8988T (cell line): ENCODE data around the gene BTBD2.
A peak's percentile ranks its signal among the peaks of the same experiment; 100 is the strongest.

Source experiments
- DNase-seq: peaks from one replicate; pipeline ENCODE4 v3.0.0; 2011

The BTBD2 gene

DNA sequence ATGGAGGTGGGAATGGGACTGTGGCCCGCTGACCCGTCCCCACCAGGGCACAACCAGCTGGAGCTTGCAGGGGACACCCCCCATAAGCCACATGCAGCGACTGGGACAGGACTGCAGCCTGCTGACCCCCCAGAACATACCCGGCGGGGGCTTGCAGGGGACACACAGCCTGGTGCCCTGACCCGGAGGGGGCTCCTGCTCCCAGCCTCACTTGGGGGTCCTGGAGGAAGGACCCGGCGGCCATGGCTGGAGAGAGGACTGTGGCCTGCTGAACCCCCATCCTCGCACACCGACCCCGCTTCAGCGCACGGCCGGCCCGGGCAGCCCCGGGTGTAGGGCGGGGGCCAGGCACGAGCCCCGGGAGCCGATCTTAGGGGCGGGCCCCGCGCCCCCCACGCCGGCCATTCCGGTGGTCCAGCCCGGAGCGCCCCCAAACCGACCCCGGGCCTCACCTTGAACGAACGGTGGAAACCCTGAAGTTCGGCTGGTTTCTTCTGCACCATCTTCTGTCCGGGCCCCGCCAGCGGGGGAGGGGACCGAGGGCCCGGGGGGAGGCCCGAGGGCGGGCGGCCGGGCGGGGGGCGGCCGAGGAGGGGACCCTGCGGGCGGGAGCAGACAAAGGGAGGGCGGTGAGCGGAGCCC lies 35.0 kb upstream of the BTBD2 start:
- peak; percentile 32 for DNase-seq

DNA sequence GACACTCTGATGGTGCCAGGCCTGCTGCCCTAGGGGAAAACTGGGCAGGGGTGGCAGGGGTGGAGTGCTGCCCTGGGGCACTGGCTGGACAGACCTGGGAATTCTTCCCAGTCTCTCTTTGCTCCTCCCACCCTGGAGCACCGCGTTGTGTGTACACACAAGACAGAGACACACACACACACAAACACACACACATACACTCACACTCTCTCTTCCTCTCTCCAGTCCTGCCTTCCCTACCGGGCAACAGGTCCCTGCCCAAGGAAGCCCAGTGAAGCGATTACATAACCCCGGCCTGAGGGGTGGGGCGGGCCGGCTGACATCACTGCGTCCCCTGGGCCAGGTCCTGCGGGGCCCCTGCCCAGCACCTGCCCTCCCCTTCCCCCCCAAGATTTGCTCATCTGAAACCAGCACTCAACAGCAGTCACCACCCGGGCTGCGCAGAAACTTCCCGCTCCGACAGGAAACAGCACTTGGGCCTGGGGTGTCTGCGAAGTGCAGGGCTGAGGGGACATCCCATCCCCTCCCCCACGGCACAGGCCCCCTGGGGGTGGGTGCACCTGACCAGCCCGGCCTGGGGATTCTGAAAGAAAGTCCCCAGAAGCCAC lies 34.3 kb upstream of the BTBD2 start:
- peak; percentile 57 for DNase-seq

DNA sequence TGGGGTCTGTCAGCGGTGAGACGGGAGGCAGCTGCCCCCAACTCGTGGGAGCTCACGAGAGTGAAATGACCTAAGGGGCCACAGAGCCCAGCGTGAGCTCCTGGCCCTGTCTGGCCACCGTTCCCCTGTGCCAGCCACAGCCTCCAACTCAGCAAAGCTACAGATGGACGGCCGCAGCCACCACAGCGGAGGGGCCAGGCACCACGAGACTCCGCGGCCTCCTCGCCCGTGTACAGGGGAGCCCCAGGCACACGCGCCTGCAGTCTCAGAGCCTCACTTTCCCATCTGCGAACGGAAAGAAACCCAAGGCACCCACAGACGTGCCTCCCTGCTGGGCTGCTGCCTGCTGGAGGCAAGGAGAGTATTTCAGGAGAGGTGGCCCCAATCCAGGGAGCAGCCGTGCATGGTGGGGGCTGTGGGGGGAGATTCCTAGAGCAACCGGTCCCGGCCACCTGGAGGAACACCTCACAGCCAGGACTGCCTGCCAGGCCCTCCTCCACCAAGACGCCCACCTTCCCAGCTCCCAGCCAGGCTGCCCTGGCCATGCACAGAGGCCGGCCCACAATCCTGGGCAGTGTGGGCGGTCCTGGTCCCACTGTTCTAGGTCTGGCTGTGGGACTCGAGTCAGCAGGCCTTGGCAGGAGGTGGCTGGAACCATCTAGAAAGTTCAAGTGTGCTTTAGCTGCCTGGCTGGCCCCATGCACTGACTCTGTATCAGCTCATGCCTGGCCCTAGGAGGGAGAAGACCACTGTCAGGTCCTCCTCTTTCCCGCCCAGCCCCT lies 33.6 kb upstream of the BTBD2 start:
- DNase-seq: peak; percentile 33

DNA sequence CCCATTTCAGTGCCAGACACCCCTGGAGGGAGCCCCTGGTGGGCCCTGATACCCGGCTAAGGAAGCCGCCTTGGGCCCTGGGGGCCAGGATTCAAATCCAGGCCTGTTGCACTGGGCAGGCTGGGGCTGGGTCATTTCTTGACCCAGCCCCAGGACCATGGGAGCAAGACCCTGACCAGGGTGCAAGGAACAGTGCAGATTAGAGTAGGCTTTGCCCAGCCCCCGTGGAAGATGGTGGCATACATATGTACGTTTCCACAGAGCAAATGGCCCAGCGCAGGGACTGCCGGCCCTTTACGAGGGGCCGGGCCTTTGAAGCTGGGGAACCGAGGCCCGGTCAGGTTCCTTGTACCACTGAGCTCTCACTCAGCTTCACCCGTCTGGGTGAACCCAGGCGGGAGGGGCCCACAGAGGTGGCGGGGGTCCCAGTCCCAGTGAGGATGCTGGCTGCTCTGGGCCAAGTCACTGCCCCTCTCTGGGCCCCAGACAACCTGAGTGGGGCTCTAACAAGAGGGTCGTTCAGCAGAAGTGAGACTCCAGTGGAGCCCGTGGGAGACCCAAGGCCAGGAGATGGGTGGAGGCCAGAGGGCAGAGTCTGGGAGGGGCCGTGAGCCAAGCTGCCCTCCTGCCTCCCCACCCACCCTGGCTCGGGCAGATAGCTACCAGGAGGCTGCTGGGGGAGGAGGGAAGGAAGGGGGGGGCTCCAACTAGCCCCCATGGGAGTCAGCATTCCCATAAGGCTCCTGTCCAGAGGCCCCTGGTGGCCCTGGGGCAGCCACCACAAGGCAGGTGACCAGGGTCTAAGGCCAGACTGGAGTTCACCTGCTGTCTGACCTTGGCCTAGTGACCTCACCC lies 32.8 kb upstream of the BTBD2 start:
- DNase-seq: peak; percentile 14

DNA sequence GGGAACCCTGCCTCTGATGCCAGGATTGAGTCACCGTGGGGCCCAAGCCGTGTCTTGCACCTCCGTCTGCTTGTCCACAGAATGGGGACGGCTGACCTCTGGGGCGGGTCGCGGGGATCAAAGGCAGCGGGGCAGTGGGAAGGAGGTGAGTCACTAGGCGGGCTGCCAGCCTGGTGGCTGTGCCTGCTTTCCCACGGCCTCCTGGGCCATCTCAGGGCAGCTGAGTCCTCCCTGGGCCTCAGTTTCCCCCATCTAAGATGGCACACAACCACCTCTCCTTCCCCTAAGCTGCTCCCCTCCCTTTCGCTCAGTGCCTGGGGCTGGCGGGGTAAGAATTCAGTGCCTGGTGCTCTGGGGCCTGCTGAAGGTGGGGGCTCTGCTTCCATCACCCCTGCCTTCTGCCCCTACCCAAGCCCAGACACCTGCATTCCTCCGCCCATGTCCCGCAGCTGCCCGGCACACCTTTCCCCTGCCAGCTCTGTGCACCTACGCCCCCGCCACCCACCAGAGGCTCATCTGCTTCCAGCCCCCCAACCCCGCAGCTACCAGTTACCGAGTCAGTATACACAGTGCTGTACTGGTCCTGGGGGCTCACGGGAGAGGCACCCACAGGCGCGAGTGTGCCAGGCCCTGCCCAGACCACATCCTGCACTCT lies 32.1 kb upstream of the BTBD2 start:
- peak; percentile 26 for DNase-seq

DNA sequence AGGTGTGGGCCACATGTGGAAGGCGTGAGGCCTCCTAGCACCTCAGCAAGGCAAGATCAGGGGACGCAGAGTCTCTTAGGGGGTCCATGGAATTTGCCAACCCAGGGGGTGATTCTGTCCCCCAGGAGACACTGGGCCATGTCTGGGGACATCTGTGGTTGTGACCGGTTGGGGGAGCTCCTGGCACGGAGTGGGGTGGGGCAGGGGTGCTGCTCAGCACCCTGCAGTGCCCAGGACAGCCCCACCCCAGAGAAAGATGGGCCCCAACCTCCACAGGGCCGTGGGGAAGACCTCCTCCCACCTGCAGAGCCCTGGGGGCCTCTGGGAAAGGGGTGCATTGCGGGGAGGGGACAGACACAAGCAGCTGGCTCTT lies 31.5 kb upstream of the BTBD2 start:
- DNase-seq: peak; percentile 15

DNA sequence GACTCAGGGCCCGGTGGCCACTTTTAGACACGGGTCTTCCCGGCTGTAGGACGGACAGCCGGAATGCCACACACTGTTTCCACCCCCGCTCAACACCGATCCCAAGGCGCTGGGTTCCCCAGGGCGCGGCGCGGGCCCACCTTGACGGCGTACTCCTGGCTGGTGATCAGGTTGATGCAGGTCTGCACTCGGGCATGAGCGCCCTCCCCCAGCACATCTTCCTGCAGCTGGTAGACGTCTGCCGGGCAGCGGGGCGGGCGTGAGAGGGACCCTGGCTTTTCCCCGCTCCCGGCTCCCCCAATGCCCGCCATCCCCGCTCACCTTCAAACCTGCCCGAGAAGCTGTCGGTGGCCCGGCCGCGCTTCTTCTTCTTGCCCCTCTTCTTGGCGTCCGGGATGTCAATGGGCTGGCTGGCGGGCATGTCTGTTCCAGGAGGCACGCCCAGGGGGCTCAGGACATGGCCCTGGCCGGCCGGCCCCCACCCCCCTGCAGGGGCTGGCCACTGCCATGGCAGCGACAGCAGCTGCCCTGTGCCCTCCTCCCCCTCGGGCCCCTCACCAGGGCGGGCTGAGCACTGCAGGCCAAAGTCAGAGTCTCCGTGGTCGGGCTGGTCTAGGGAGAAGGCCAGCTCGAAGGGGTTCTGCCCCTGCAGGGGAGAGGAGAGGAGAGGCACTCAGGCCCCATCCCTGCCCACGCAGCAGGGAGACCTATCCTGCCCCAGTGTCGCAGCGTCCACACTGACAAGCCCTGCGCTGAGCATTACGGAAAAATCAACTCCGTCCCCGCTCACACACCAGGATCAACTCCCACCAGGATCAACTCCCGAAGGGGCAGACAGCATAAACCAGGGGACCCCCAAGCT lies 30.8 kb upstream of the BTBD2 start:
- DNase-seq: peak; percentile 8

DNA sequence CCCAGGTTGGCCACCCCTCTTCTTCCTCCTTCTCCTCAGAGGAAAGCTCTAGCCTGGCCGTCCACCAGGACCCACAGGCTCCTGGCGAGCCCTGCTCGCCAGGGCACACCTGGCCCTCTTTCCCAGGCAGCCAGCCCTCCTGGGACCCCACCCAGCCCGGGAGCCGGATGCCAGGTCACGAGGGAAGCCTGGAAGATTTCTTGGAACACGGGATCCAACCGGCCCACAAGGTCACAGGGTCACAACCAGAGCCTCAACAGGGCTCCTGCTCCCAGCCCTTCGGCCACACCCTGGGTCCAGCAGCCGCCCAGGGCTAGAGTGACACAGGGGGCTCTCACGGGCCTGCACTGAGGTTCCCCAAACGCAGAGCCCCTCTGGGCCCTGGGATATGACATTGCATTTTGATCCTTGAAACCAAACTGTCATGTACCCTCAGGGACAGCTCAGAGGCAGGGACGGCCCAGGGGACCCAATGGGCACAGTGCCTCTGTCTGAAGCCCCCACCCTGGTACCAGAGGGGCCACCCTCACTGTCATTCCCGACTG lies 30.1 kb upstream of the BTBD2 start:
- no peak for DNase-seq

DNA sequence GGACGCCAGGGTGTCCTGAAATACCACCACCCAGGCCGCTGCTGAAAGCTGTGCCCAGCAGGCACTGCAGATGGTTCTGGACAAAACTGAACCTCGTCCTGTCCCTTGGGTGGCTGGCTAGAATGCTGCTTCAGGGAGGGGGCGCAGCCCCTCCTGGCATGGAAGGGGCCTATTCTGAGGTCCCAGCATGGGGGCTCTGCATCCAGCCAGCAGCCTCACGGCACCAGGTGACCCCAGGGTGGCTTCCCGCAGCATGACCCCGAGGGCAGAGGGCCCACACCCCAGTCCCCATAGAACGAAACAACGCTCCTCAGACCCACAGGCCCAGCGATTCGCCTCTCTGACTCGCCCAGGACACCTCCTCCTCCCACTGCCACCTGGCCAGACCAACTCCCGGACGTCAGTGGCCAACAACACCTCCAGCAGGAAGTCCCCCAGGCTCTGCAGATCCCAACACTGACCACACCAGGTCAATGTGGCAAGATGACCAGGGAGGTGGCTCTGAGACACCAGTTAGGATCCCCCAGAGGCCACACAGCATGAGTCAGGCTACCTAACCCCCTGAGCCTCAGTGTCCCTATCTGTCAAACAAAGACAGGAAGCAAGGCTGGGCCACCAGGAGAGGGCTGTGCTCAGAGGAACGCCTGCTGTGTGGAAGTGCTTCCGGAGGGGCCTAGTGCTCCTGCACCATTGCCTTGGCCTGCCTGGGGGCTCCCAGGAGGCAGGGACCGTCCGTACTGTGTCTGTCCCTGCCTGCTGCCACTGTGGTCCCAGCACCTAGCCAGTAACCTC lies 29.4 kb upstream of the BTBD2 start:
- peak; percentile 16 for DNase-seq

DNA sequence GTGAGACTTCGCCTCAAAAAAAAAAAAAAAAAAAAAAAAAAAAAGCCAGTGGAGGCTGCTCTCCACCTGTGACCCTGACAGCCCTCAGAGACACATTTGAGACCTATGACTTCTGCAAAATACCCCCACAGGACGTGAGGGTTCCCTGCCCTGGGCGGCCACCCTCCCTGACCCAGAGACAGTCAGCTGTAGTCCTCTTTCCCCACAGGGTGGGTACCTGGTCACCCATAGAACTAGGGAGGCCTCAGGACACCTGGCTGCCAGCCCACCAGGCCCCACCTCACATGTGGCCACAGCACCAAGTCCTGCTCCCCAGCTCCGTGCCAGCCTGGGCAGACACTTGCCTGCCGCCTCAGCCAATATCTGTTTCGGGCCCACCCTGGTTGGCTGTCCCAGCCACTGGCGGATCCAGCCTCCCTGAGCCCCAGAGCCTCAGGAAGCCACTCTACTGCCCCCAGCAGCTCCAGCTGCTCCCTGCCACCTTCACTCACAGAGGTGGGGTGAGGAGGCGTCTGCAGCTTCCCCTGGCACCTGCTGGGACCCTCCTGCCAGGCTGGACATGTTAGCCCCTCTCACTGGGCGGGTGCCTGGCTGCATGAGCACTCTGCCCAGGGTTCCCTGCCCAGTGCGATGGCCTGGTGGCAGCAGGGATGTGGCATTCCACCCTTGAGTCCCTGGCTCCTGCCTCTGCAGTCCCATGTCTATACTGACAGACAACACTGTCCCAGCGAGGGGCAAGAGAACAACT lies 28.6 kb upstream of the BTBD2 start:
- DNase-seq: peak; percentile 52

DNA sequence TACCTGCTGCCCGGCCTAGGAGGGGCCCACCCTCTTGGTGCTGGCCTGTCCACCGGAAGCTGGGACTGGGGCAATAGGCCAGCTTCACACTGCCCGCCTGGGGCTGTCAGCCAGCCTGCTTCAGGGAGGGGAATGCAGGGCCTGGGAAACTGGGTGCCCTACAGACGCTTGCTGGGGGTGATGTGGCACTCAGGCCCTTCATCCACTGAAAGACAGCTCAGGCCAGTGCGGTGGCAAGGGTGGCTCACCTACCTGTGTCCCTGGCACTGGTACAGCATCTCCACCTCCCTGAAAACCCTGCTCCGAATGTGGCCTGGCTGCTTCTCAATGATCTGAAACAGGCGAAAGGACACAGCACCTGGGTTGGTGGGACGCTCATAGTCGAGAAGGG lies 27.7 kb upstream of the BTBD2 start:
- DNase-seq: peak; percentile 15

DNA sequence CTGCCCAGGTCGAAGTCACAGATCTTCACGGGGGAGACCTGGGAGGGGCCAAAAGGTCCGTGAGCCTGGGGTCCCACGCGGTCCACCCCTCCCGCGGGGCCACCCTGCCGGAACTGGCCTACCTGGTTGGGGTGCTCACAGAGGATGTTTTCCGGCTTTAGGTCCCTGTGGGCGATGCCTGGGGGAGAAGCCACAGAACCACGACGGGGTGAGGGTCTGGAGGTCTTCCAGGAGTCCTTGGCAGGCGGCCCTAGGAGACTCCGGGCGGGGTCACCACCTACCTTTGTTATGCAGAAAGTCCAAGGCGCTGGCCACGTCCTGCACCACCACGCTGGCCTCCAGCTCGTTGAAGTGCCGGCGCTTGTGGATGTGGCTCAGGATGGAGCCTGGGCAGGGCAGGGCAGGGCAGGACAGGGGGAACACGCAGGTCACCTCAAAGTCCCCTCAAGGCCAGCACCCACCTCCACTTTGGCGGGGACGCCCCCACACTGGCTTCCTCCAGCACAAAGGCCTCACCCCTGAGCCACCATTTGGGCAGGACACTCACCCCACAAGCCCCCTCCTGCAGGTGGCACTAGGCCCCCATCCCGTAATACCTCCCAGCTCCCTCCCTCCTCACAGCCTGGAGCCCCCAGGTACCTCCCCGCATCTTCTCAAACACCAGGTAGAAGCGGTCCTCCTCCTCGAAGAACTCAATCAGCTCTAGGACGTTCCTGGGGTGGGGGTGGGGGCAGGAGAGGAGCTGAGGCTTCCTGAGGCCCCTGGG lies 27.2 kb upstream of the BTBD2 start:
- DNase-seq: no peak

DNA sequence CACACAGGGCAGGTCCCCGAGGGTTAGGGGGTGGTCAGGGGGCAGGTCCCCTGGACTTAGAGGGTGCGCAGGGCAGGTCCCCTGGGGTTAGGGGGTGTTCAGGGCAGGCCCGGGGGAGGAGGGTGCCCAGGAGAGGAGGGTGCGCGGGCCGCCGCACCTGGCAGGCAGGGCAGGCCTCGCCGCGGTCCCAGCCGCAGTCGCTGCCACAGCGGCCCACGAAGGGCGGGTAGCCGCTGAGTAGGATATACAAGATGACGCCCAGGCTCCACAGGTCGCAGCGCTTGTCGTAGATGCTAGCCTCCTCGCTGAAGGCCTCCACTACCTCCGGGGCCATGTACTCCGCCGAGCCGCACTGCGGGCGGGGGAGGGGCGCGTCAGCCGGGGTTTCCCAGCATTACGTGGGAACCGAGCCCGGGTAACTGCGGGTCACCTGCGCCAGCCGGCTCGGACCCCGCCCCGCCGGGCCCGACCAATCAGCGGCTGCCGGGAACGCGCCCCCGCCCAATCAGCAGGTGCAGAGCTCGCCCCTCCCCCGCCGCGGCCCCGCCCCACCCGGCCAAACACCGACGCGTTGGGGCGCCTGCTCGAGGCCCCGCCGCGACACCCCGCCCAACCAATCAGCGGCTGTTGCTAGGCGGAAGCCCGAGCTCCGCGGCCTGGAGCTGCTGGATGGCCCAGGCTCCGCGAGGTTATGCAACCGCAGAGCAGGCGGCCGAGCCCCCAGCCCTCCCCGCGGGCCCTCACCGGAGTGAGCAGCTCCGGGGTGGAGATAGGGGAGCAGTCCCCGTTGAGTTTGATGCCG lies 26.4 kb upstream of the BTBD2 start:
- DNase-seq: peak; percentile 75

DNA sequence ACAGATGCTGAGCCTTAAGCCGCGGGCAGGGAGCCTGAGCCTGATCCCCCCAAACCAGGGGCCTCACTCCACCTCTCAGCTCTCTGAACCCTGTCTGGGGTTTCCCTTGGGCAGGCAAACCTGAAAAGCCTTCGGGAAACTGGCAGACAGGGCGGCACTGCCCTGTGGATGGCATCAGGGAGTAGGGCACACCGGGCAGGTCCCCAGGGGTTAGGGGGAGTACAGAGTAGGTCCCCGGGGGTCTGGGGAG lies 25.8 kb upstream of the BTBD2 start:
- no peak for DNase-seq

DNA sequence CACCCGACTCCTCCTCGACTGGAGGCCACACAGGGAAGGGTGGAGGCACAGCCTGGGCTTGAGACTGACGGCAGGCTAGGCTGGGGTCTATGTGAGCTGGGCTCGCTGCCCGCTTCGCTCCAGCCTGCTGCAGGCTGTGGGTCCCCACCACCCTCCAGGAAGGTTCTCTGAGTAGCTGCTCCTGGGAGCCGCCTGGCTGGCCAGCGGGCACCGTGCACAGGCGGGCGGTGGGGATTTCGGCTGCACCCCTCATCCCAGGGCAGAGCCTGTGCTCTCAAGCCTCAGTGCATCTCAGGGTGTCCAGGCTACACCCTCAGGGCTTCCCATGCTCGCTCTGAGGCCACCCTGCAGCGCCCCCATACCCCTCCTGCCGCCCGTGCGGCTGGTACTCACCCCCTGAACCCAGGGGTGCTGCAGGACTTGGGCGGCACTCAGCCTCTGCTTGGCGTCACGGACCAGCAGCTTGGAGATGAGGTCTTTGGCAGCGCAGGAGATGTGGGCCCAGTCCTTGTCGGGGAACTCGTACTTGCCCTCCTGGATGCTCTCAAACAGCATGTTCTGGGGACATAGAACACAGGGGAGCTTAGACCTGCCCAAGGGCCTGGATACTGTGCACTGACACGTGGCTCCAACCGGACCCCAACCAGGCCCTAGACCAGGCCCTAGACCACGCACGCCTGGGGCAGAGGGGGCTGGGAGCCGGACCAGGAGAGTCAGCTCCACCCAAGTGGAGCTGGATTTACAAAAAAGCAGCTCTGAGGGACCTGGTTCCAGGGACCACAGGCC lies 25.3 kb upstream of the BTBD2 start:
- peak; percentile 34 for DNase-seq

DNA sequence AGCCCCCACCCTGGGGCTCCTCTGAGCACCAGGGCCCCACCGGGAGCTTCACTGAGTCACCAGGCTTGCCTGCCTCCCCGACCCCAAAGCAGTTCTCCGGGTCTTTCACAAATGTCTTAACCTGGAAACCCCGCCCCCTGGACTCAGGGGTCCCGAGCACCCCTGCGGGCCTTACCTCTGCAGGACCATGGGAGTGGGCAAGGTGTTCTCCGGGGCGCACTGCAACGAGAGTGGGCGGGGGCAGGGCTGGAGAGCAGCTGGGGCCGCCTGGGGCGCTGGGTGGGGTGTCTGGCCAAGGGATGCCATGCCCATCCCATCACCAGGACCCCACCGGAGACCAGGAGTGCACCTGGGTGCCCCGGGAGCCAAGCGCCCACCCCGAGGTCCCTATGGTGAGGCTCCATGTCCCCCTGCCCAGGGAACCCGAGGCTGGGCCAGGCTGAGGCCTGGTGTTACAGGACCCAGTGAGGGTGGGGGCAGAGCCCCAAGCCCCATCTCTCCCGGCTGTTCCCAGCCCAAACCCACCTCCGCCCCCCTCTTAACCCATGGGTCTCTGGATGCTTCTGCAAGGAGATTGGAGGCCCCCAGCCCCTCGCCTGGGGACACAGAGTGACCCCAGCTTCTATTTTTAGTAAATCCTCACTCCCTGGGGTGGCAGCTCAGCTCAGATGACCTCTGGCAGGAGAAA lies 24.6 kb upstream of the BTBD2 start:
- peak; percentile 23 for DNase-seq
